ENCODE results near the gene INTS7.
"Not testable (repeated sequence)": the region's sequence is repeated elsewhere in the genome, so short reads cannot be mapped to it uniquely, and the experiment has no call there.

INTS7 gene

DNA sequence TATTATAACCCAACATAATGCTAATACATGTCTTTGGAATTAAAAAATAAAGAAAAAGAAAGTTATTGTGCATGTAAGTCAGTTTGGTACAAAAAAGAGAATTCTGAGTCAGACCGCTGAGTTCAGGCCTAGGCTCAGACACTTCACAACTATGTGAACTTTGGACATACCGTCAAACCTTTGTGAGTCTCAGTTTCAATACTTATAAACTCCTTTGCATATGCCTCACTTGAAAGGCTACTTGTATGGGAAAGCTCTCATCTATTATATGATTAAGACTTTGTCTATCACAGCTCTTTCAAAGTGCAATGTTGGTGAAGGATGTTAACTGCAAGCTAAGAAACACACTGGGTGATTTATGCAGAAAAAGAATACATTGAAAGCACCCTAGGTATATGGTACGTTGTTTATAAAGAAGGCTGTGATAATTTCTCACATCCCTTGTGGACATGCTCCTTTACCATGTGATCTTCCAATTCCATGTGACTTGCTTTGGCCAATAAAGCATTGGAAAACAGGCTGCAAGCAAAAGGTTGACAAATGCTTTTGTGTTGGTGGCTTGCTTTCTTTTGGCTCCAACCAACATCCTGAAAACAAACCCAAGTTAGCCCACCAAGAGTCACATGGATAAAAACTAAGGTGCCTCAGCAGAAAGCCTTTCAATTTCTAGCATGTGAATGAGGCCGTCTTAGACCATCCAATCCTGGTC lies 49.6 kb downstream of the INTS7 start:
- H3K27me3 Mint-ChIP-seq, result no peaks in the 10 kb centered on the region
- peaks cover 6 to 27% of the 10 kb centered on the region in 2 donors for H3K4me1 Mint-ChIP-seq
- no peak overlapping the region for H3K4me3 Mint-ChIP-seq
- H3K9me3 Mint-ChIP-seq, result no peaks in the 10 kb centered on the region
- no peak overlapping the region for H3K27ac Mint-ChIP-seq
- DNase-seq (no peak), ATAC-seq (replicated peaks) (peak; percentile 37 to 45)
- peaks cover 13 to 29% of the 10 kb centered on the region in 2 donors for H3K36me3 Mint-ChIP-seq

GRCh38 chr1:211978596-211978995 lies 56.8 kb downstream of the INTS7 start:
- no peak overlapping the region for H3K4me3 Mint-ChIP-seq
- H3K9me3 Mint-ChIP-seq, result no peaks in the 10 kb centered on the region
- H3K4me1 Mint-ChIP-seq, result peaks cover 2 to 10% of the 10 kb centered on the region in 2 donors
- H3K27ac Mint-ChIP-seq, result no peak overlapping the region
- no peak for DNase-seq
- H3K36me3 Mint-ChIP-seq, result peaks cover 18 to 51% of the 10 kb centered on the region in 2 donors
- no peak for ATAC-seq (replicated peaks)
- H3K27me3 Mint-ChIP-seq, result no peaks in the 10 kb centered on the region

GRCh38 chr1:211975152-211975941 lies 60.0 kb downstream of the INTS7 start:
- ATAC-seq (replicated peaks) (no peak), DNase-seq (no peak)
- H3K4me1 Mint-ChIP-seq, result peaks cover 2 to 10% of the 10 kb centered on the region in 2 donors
- no peak overlapping the region for H3K27ac Mint-ChIP-seq
- H3K4me3 Mint-ChIP-seq, result no peak overlapping the region
- no peaks in the 10 kb centered on the region for H3K9me3 Mint-ChIP-seq
- H3K27me3 Mint-ChIP-seq, result no peaks in the 10 kb centered on the region
- peaks cover 20 to 42% of the 10 kb centered on the region in 2 donors for H3K36me3 Mint-ChIP-seq

GRCh38 chr1:211973541-211973940 lies 61.8 kb downstream of the INTS7 start:
- Mint-ChIP-seq H3K27me3 (no peaks in the 10 kb centered on the region), H3K36me3 (peaks cover 11 to 33% of the 10 kb centered on the region in 2 donors), H3K4me3 (no peak overlapping the region), H3K9me3 (no peaks in the 10 kb centered on the region), H3K27ac (peak overlapping the region; percentile 25), H3K4me1 (peaks cover 2 to 10% of the 10 kb centered on the region in 2 donors)
- ATAC-seq (replicated peaks) (no peak), DNase-seq (no peak)

GRCh38 chr1:211968200-211968834 lies 67.0 kb downstream of the INTS7 start:
- Mint-ChIP-seq H3K27ac (no peak overlapping the region), H3K9me3 (peaks cover 4 to 6% of the 10 kb centered on the region in 2 donors), H3K4me3 (no peak overlapping the region), H3K4me1 (peaks cover 0 to 8% of the 10 kb centered on the region in 2 donors), H3K27me3 (no peaks in the 10 kb centered on the region), H3K36me3 (peaks cover 25 to 39% of the 10 kb centered on the region in 2 donors)
- ATAC-seq (replicated peaks), result no peak
- no peak for DNase-seq

DNA sequence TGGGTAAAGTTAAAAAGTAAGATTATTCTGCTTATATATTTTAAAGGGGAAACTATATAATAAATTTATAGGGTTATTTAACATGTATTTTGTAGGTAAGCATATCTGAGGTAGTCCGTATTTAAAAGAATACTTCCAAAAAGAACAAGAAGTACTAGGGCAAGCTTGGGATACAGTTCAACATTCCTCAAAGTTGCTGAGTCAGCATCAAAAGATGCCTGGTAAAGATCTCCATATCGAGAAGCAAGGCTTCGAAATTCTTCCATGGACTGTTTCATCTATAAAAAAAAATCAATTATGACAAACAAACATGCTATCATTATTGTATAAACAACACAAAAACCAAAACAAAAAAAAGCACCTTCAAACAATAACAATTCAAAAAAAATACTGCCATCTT lies 67.7 kb downstream of the INTS7 start:
- Mint-ChIP-seq H3K4me3 (no peak overlapping the region), H3K27ac (no peak overlapping the region), H3K4me1 (peaks cover 0 to 11% of the 10 kb centered on the region in 2 donors), H3K36me3 (peaks cover 30 to 45% of the 10 kb centered on the region in 2 donors), H3K27me3 (no peaks in the 10 kb centered on the region), H3K9me3 (peaks cover 4 to 6% of the 10 kb centered on the region in 2 donors)
- no peak for DNase-seq
- no peak for ATAC-seq (replicated peaks)

DNA sequence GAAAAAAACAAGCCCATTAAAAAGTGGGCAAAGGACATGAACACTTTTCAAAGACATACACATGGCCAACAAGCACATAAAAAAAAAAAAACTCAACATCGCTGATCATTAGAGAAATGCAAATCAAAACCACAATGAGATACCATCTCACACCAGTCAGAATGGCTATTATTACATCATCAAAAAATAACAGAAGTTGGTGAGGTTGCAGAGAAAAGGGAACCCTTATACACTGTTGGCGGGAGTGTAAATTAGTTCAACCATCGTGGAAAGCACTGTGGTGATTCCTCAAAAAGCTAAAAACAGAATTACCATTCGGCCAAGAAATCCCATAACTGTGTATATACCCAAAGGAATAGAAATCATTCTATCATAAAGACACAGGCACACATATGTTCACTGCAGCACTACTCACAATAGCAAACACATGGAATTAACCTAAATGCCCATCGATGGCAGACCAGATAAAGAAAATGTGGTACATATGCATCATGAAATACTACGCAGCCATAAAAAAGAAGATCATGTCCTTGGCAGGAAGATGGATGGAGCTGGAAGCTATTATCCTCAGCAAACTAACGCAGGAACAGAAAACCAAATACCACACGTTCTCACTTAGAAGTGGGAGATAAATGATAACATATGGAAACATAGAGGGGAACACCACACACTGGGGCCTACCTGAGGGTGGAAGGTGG lies 70.1 kb downstream of the INTS7 start:
- H3K9me3 Mint-ChIP-seq, result peaks cover 4 to 6% of the 10 kb centered on the region in 2 donors
- no peaks in the 10 kb centered on the region for H3K27me3 Mint-ChIP-seq
- H3K36me3 Mint-ChIP-seq, result peaks cover 42 to 60% of the 10 kb centered on the region in 2 donors
- peaks cover 0 to 14% of the 10 kb centered on the region in 2 donors for H3K4me1 Mint-ChIP-seq
- ATAC-seq (replicated peaks), result no peak
- H3K27ac Mint-ChIP-seq, result no peak overlapping the region
- no peak overlapping the region for H3K4me3 Mint-ChIP-seq
- no peak for DNase-seq

- DNase-seq (no peak), ATAC-seq (replicated peaks) (no peak)
- H3K36me3 Mint-ChIP-seq, result peaks cover 50 to 64% of the 10 kb centered on the region in 2 donors
- H3K4me1 Mint-ChIP-seq, result peaks cover 0 to 11% of the 10 kb centered on the region in 2 donors
- no peak overlapping the region for H3K27ac Mint-ChIP-seq
- H3K27me3 Mint-ChIP-seq, result no peaks in the 10 kb centered on the region
- no peaks in the 10 kb centered on the region for H3K9me3 Mint-ChIP-seq
- H3K4me3 Mint-ChIP-seq, result no peak overlapping the region
Observed at GRCh38 chr1:211959680-211960079, 75.7 kb downstream of the INTS7 start.

DNA sequence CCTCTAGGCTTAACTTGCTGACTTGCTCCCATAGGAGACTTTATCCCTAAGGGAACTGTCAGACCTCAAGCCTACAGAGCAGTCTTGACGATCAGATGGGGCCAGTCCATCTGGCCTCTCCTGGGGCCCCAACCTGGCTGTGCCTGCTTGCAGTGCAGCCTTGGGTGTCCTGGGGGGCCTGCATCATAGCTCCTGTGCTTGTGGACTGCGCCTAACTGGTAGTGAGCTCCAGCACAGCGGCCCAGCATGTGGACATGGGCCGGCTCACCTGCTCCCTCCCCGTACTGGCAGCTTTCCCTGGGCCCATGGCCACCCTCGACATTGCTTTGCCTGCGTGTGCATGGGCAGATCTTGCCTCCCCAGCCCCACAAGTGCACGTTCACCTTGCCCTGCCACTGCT lies 76.1 kb downstream of the INTS7 start:
- H3K27ac Mint-ChIP-seq, result no peak overlapping the region
- H3K4me3 Mint-ChIP-seq, result no peak overlapping the region
- ATAC-seq (replicated peaks), result no peak
- no peaks in the 10 kb centered on the region for H3K27me3 Mint-ChIP-seq
- H3K4me1 Mint-ChIP-seq, result peaks cover 0 to 11% of the 10 kb centered on the region in 2 donors
- DNase-seq, result no peak
- H3K36me3 Mint-ChIP-seq, result peaks cover 48 to 59% of the 10 kb centered on the region in 2 donors
- H3K9me3 Mint-ChIP-seq, result no peaks in the 10 kb centered on the region

DNA sequence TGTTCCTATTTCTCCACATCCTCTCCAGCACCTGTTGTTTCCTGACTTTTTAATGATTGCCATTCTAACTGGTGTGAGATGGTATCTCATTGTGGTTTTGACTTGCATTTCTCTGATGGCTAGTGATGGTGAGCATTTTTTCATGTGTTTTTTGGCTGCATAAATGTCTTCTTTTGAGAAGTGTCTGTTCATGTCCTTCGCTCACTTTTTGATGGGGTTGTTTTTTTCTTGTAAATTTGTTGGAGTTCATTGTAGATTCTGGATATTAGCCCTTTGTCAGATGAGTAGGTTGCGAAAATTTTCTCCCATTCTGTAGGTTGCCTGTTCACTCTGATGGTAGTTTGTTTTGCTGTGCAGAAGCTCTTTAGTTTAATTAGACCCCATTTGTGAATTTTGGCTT lies 81.3 kb downstream of the INTS7 start:
- H3K27me3 Mint-ChIP-seq, result not testable (repeated sequence)

GRCh38 chr1:211953543-211953942 lies 81.8 kb downstream of the INTS7 start:
- not testable (repeated sequence) for H3K27ac Mint-ChIP-seq; DNase-seq; H3K4me1 Mint-ChIP-seq; H3K4me3 Mint-ChIP-seq; ATAC-seq (replicated peaks); H3K9me3 Mint-ChIP-seq; H3K27me3 Mint-ChIP-seq
- peaks cover 10 to 19% of the 10 kb centered on the region in 2 donors for H3K36me3 Mint-ChIP-seq

More for the DNA sequence above, 81.3 kb downstream of the INTS7 start:
- DNase-seq; H3K4me3 Mint-ChIP-seq; H3K27ac Mint-ChIP-seq; ATAC-seq (replicated peaks); H3K9me3 Mint-ChIP-seq: not testable (repeated sequence)
- H3K36me3 Mint-ChIP-seq, result peaks cover 12 to 23% of the 10 kb centered on the region in 2 donors
- peaks cover 5 to 11% of the 10 kb centered on the region in 2 donors for H3K4me1 Mint-ChIP-seq

DNA sequence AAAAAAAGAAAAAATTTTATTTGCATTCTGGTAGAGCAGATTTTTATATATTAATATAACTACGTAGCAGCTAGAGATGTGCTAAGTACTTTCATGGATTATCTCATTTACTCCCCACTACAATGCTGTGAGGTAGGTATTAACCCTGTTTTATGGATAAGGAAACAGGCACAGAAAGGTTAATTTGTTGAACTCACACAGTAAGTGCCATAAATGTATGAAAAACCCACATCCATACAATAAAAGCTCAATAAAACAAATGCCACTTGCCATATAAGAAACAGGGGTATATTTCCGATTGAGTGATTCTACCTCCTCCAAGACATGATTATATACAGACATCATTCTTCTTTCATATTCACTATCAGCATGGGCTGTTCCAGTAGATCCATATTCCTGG lies 83.1 kb downstream of the INTS7 start:
- peaks cover 7 to 16% of the 10 kb centered on the region in 2 donors for H3K36me3 Mint-ChIP-seq

DNA sequence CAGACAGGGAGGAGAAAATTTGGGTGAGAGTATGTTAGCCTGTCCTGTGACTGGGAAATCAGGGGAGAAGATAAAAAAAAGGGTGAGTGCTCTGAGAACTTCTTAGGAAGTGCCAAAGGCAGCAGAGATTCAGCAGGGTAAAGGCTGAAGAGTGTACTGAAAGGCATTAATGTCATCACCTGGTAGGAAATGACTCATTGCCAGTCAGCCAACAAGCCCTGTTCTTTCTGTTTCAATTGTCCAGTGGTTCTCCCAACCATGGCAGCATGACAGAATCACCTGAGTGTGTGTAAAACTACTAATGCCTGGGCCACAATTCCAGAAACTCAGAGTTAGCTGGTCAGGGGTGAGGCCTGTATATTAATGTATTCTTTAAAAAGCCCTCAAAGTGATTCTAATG lies 83.5 kb downstream of the INTS7 start:
- Mint-ChIP-seq H3K27me3 (no peaks in the 10 kb centered on the region), H3K36me3 (peaks cover 3 to 13% of the 10 kb centered on the region in 2 donors)

More for the DNA sequence above, 83.1 kb downstream of the INTS7 start:
- no peak overlapping the region for H3K4me3 Mint-ChIP-seq
- ATAC-seq (replicated peaks), result no peak
- H3K27ac Mint-ChIP-seq, result no peak overlapping the region
- DNase-seq, result no peak
- peaks cover 5 to 6% of the 10 kb centered on the region in 2 donors for H3K4me1 Mint-ChIP-seq
- H3K27me3 Mint-ChIP-seq, result no peaks in the 10 kb centered on the region
- no peaks in the 10 kb centered on the region for H3K9me3 Mint-ChIP-seq

GRCh38 chr1:211948377-211948776 lies 87.0 kb downstream of the INTS7 start:
- Mint-ChIP-seq H3K27me3 (no peaks in the 10 kb centered on the region), H3K4me1 (peaks cover 5 to 6% of the 10 kb centered on the region in 2 donors)

More for the DNA sequence above, 83.5 kb downstream of the INTS7 start:
- Mint-ChIP-seq H3K4me1 (peaks cover 5 to 6% of the 10 kb centered on the region in 2 donors), H3K27ac (no peak overlapping the region), H3K9me3 (no peaks in the 10 kb centered on the region), H3K4me3 (no peak overlapping the region)
- DNase-seq, result no peak
- peak; percentile 75 to 87 for ATAC-seq (replicated peaks)

More at GRCh38 chr1:211948377-211948776, 87.0 kb downstream of the INTS7 start:
- H3K36me3 Mint-ChIP-seq, result peaks cover 0 to 12% of the 10 kb centered on the region in 2 donors
- H3K27ac Mint-ChIP-seq, result no peak overlapping the region
- no peak for ATAC-seq (replicated peaks)
- no peaks in the 10 kb centered on the region for H3K9me3 Mint-ChIP-seq
- no peak for DNase-seq
- H3K4me3 Mint-ChIP-seq, result no peak overlapping the region

All from stimulated activated naive B cell treated with anti-CD40 and anti-IgM and Interleukin-4, amounts not matched to agents 10 μg/mL and 1 μg/mL and 100 μg/mL, for 72 hours (primary cell).